ENCODE results near the gene STX10. TPM values are rescaled to one million over a fixed set of nuclear protein-coding genes. Genes with fewer than 3 reads are reported as not detected.
A peak's percentile ranks its signal among the peaks of the same experiment; 100 is the strongest.

Gene STX10
- total and polyA plus RNA-seq, 12 donors = 18.7 to 69.9 (median 28.9) TPM

DNA sequence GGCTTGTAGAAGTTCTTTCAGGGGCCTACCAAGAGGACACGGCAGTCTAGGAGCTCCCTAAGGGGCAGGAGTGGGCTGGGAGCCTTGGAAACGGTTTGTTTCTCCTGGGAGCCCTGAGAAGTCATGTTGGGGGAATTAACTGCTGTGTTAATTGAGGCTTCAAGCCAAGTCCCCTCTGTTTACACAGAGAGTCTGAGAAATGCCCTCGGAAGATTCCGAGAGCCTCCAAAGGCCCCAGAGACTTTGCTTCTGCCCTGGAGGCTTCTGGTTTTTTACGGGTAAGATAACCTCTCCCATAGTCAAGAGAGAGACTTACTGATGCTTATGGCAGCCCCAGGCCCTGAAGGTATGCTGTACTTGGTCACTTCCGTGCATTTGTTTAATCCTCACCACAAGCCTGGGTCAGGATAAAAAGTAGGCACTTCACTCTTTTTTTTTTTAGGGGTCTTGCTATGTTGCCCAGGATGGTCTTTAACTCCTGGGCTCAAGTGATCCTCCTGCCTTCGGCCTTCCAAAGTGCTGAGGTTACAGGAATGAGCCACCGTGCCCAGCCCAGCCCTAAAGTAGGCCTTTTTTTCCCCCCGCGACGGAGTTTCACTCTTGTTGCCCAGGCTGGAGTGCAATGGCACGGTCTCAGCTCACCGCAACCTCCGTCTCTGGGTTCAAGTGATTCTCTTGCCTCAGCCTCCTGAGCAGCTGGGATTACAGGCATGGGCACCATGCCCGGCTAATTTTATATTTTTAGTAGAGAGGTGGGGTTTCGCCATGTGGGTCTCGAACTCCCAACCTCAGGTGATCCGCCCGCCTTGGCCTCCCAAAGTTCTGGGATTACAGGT, 15.2 kb upstream of the STX10 start:
- DNase-seq = no peak
- intact Hi-C loops (cut with DNase I) = loop anchor here in 2 of 10 donors (10.0 kb wide), 2 partner anchors 191 to 679 kb away; no protein-coding TSS in a partner anchor
- Histone ChIP-seq H3K4me3 (peak overlapping the region in 1 of 10 donors; percentile 52), H3K27me3 (no peaks in the 10 kb centered on the region), H3K27ac (peak overlapping the region; percentile 81 to 99 (median 96)), H3K9me3 (no peaks in the 10 kb centered on the region), H3K4me1 (peaks cover 18 to 96% (median 64%) of the 10 kb centered on the region in 9 donors), H3K36me3 (no peaks in the 10 kb centered on the region)
- WGBS, 2 donors = 78 to 79% methylated on average over 19 of the region's 19 CpGs
- ATAC-seq = no peak
- TF ChIP-seq, protein P1, sequence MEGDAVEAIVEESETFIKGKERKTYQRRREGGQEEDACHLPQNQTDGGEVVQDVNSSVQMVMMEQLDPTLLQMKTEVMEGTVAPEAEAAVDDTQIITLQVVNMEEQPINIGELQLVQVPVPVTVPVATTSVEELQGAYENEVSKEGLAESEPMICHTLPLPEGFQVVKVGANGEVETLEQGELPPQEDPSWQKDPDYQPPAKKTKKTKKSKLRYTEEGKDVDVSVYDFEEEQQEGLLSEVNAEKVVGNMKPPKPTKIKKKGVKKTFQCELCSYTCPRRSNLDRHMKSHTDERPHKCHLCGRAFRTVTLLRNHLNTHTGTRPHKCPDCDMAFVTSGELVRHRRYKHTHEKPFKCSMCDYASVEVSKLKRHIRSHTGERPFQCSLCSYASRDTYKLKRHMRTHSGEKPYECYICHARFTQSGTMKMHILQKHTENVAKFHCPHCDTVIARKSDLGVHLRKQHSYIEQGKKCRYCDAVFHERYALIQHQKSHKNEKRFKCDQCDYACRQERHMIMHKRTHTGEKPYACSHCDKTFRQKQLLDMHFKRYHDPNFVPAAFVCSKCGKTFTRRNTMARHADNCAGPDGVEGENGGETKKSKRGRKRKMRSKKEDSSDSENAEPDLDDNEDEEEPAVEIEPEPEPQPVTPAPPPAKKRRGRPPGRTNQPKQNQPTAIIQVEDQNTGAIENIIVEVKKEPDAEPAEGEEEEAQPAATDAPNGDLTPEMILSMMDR (IDR thresholded peaks at IDR 0.05) = no peak

DNA sequence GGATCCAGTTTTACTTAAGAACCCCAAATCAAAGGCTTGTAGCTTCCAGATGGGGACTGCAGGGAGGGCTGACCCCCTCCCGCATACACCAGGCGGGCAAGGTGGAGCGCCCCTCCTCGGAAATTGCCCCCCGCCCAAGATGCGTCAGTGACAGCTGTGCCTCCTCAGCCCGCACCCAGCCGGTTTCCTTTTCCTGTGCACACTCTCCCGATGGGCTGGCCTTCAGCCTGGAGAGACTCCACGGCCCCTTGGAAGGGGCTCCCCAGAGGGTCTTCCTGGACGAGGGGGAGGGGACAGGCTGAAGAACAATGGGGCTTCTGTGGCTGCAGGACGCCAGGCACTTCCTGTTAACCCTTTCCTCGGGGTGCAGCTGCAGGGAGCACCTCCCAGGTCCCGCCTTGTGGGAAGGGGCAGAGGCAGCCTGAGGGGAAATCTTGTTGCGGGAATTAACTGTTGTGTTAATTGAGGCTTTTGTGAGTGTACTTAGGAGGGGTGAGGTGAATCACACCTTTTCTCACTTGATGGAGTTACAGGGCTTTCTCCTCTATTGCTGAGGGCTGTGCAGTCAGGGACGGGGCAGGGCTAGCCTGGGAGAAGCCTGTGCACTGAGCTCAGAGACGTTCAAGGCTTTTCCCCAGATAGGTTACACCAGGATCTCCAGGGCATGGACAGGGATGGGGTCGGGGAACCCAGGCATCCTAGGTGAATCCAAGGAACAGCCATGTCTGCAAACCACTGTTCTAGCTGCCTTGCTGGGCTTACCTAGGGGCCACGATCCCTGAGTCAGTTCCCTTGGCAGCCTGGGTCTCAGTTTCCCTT, 14.4 kb upstream of the STX10 start:
- Histone ChIP-seq H3K9me3 (no peaks in the 10 kb centered on the region), H3K27ac (peak overlapping the region; percentile 81 to 99 (median 96))
- DNase-seq = peak; percentile 79 to 89

DNA sequence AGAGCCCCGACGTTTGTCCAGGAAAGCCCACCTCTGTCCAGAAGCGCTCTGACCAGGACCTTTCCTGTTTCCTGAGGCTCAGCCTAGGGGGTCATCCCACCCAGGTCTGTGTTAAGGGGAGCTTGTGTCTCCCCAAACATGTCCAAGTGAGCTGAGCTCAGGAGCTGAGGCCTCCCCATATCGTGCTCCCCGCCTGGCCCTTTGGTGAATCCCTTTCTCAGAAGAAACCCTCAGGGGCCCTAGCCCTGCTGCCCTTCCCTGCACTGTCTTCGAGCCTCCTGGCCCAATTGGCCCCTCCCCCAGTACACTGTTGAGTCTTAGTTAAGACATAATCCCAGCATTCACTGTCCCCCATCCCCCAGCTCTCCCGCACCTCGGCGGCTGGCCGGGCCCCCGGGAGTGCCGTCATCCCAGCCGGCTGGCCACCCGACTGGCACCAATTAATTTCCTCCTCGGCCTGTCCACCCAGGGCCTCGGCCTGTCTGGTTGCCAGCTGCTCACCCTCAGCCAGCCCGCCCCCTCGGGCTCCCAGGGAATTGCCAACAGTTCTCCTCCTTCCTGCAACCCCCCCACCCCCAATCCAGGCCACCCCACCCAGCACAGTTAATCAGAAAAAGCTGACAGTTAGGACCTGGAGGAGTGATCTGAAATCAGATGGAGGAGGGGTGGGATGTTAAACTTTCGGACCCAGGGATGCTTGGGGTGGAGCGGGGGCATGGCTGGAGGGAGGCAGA, 13.6 kb upstream of the STX10 start:
- peak; percentile 70 to 76 for DNase-seq
- TF ChIP-seq, protein P1 (IDR thresholded peaks at IDR 0.05) = no peak
- WGBS, 2 donors = 18 to 28% methylated on average over 20 of the region's 20 CpGs
- H3K36me3 ChIP-seq = no peaks in the 10 kb centered on the region
- intact Hi-C loops (cut with DNase I) = loop anchor here in 2 of 10 donors (1.0 to 10.0 kb wide), 3 partner anchors 8 to 681 kb away; no protein-coding TSS in a partner anchor
- H3K4me3 ChIP-seq = peak overlapping the region in 9 of 10 donors; percentile 16 to 55 (median 45)
- H3K27me3 ChIP-seq = no peaks in the 10 kb centered on the region
- H3K4me1 ChIP-seq = peaks cover 18 to 88% (median 64%) of the 10 kb centered on the region in 9 donors
- H3K27ac ChIP-seq = peak overlapping the region; percentile 81 to 99 (median 96)
- ATAC-seq = peak; percentile 31 to 53 (median 37)
- H3K9me3 ChIP-seq = no peaks in the 10 kb centered on the region

More for the DNA sequence above, 14.4 kb upstream of the STX10 start:
- intact Hi-C loops (cut with DNase I) = loop anchor here in 2 of 10 donors (1.0 to 10.0 kb wide), 3 partner anchors 9 to 680 kb away; no protein-coding TSS in a partner anchor
- Histone ChIP-seq H3K4me1 (peaks cover 18 to 91% (median 64%) of the 10 kb centered on the region in 9 donors), H3K4me3 (peak overlapping the region in 7 of 10 donors; percentile 27 to 55 (median 49)), H3K27me3 (no peaks in the 10 kb centered on the region), H3K36me3 (no peaks in the 10 kb centered on the region)
- TF ChIP-seq, protein P1 (IDR thresholded peaks at IDR 0.05) = no peak
- peak; percentile 41 to 64 (median 61) for ATAC-seq
- 27 to 30% methylated on average over 19 of the region's 19 CpGs for WGBS, 2 donors

Data from heart right ventricle (tissue), 16 donors.